Stimulated activated CD8-positive, alpha-beta memory T cell treated with anti-CD3 and anti-CD28 coated beads, Interleukin-7, amount 100 ng/mL, for 4 hours (primary cell): ENCODE measurements around the gene ZER1.

ENCODE experiments used
- DNase-seq, 2 donors: peaks; one replicate each; pipeline ENCODE4 v3.0.0-alpha.2; 2020; ENCODE audit warnings: low read depth in 2 of 2

The ZER1 gene

GRCh38 chr9:128735373-128735772 lies 36.4 kb downstream of the ZER1 start:
- DNase-seq, result no peak

GRCh38 chr9:128733256-128733655 lies 38.5 kb downstream of the ZER1 start:
- no peak for DNase-seq

DNA sequence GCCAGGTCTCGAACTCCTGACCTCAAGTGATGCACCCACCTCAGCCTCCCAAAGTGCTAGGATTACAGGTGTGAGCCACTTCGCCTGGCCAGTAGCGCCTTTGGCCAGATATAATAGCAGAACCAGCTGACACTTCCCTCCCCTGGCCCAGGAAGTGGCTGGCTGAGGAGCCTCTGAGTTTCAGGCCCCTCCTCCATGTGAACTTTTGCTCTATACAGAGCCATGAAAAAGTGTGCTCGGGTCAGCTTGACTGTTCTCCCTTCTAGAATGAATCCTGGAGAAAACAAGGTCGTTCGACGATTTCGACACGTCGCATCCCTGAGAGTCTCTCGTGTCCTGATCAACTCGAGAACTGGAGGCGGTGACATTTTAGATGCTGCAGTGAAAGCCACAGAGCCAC lies 39.2 kb downstream of the ZER1 start:
- DNase-seq, result no peak

DNA sequence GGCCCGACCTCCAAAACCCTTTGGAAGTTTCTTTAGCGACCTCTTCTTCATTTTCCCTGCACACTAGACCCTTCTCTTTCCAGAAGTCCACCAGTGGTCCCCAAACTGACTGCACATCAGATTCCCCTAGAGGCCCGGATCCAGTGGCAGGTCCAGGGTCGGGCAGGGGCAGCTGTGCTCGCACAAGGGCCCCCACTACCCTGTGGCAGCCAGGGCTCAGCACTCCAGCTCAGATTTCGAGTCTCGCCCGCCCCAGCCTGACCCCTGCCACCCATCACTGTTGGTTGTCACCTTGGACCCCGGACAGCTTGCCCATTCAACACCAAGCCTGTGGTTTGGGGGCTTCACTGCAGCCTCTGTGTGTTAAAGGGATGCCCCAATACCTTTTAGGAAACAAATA lies 40.0 kb downstream of the ZER1 start:
- DNase-seq, result no peak

DNA sequence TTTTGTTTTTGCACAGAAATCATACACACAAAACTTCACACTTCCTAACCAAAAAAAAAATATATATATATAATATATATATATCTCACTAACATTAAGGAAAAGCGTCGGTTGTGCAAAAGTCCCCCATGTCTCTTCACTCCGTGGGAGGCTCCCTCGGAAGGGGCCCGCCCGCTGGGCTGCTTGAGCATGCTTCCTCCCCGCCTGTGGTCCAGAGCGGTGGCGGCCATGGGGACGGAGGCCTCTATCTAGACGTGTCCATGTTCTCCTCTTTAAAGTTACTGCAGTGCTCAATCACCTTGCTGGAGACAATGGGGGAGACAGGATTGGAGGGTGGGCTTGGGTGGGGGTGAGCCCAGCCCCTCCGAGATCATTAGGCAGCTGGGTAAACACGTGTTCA lies 40.6 kb downstream of the ZER1 start:
- no peak for DNase-seq

GRCh38 chr9:128729766-128730517 lies 41.8 kb downstream of the ZER1 start:
- no peak for DNase-seq

GRCh38 chr9:128729302-128729701 lies 42.4 kb downstream of the ZER1 start:
- no peak for DNase-seq

DNA sequence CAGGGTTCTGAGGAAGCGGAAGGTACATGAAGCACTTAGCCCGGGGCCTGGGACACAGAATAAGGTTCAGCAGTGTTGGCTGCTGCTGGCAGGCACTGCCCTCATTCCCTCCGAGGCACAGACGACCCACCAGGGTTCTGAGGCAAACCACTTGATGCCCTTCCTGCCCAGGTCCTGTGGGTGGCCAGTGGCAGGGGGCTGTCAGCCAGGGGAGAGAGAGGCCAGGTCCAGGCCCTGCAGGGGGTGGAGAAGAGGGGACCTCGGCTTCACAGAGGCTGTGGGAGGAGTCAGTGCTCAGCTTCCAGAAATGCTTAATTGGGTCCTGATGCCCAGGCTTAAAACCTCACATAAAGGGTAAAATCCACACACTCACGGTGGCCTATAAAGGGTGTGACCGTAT lies 43.4 kb downstream of the ZER1 start:
- no peak for DNase-seq

GRCh38 chr9:128727640-128728248 lies 44.0 kb downstream of the ZER1 start:
- DNase-seq, result no peak

GRCh38 chr9:128724744-128725211 lies 46.9 kb downstream of the ZER1 start:
- DNase-seq, result no peak

DNA sequence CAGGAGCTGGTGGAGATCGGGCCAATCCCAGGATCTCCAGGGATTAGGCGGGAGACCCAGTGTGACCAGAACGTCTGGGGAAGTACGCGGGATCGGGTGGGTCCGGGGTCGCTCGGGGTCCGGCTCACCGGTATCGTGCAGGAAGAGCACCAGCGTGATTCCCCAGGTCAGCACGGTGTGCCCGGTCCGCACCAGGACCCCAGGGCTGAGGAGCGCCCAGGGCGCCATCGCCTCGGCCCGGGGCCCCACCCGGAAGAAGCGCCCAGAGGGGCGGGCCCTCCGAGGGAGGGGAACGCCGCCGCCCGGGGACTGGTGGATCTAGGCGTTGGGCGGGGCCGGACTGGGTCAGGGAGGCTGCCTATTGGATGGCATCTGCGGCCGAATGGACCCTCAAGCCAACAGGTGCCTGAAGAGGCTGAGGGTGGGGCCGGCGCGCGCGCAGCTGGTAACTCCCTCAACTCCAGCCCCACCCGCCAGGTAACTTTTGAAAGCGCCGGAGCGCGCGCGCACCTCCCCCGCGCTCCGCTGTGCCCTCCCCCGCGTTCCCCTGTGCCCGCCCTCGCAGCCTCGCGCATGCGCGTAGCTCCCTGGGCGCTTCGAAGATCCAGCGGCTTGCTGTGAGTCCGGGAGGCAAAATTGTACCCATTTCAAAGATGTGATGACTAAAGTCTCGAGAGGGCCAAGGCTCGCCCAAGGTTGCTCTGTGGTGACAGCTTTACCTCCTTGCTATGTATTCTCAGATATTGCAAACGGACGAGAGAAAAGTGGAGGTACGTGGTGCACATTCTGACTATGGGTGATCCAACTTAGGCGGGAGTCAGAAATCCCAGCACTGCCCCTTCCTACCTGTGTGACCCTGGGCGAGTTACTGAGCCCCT lies 47.6 kb downstream of the ZER1 start, which contains the start of gene ZDHHC12:
Gene ZDHHC12 (minus strand): TSS at position 262 of the 878 bp plus-strand sequence. CDS start 34 bp downstream, at position 228.
- DNase-seq, result peak; percentile 98 to 99

DNA sequence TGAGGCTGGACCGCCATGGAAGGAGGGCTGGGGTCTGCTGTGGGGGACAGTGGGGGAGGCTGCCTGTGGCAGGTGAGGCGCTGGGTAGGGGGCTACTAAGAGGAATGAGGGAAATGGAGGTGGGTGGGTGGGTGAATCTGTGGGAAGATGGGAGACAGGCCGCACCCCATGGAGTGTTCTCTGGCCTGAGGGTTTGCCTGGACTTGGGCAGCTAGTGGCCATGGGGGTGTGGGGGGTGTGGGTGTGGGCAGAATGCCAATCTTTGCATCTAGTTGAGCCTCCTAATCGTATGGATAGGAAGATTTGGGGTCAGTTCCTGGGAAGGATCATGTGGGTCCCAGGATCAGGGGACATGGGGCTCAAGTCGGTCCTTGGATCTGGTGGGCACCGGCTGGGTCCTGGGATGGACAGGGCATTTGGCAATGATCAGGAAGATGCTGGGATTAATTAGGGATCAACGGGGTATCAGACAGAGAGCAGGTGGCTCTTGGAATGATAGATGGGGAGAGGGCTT lies 48.3 kb downstream of the ZER1 start:
- DNase-seq, result no peak

DNA sequence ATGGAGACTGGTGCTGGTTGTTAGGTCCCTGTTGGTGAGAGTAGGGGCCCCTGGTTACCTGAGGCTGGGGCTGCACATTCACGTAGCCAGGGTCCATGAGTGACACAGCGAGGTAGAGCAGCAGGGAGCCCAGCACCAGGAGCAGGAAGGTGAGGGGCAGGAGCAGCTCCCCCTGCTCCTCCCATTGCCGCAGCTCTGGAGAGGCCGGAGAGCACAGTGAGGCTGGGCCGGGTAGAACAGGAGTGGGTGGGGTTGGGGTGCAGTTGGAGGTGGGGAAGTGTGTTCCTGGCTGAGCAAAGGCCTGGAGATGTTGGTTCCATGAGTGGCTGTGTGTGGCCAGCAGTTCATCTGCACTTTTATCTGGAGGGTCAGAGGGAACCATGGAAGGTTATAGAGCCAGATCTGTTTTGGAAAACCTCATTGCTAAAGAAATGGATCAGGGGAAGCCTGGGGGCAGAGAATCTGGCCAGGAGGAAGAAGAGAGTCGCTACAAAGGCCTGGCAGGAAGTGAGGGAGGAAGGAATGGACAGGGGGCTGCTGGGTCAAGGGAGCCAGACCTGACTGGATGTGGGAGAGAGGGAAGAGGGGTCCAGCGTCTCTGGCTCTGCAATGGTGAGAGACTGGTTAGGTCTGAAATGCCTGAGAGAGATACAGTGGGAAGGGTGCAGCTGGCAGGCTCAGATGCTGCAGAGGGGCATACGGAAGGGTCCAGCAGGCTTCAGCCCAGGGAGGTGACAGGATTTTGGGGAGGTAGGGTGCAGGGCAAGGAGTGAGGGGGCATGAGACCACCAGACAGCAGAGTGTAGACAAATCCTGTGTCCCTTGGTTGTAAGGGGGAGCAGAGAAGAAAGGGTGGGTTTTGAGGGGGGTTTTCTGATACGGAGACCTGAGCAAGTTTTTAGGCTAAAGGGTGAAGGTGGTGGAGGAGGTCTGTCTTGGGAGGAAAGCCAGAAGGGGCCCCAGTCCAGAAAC lies 49.1 kb downstream of the ZER1 start:
- DNase-seq, result no peak

DNA sequence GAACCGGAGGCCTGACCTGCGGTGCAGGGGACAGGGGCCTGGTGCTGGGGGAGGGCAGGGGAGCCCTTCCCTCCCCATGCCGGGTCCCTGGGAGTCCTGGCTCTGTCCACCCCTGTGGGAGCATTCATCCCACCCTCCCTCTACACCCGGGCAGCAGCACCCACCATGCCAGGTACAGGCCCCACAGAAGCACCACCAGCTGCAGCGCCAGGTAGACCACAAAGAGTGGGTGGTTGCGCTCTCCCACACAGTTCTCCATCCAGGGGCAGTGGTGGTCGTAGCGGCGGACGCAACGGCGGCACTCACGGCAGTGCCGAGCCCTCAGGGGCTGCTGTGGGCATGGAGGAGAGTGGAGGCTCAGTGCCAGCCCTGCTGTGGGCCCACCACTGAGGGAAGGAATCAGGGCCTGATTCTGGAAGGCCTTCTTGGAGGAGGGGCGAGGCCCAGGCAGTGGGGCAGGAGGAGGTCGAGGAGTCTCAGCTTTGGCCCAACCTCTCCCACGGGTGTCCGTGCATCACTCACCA lies 50.2 kb downstream of the ZER1 start:
- DNase-seq, result no peak

GRCh38 chr9:128720841-128721486 lies 50.8 kb downstream of the ZER1 start:
- no peak for DNase-seq

- DNase-seq, result no peak
Measured at GRCh38 chr9:128719919-128720605, 51.7 kb downstream of the ZER1 start.

- no peak for DNase-seq
Measured at GRCh38 chr9:128718475-128718874, 53.3 kb downstream of the ZER1 start.

DNA sequence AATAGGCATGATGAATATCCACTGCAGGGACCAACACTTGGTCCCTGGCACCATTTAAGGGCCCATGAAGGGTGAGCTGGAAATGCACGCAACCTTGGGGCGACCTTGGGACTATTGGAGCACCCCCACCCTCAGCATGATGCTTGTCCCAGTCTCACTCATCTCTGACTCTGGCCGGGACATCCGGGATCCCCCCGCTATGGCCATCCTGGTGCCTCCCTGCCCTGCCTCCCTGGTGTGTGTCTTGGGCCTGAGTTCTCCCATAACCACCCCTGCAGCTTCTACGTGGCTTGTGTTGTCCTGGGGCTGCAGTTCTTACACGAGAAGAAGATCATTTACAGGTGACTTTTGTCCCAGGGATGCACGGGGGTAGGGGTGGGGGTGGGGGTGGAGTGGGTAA lies 53.7 kb downstream of the ZER1 start:
- no peak for DNase-seq

- no peak for DNase-seq
Measured at GRCh38 chr9:128716581-128717254, 55.0 kb downstream of the ZER1 start.
